Left lobe of liver (tissue), 2 donors: ENCODE results near the gene ACOX1. TPM values are rescaled to one million over a fixed set of nuclear protein-coding genes. Genes with fewer than 3 reads are reported as not detected.
A peak's percentile ranks its signal among the peaks of the same experiment; 100 is the strongest.

ENCODE experiments used
- ATAC-seq: fragments of 200-7000 bp; cut with Tn5 transposase; one replicate; pipeline ENCODE4 v1.9.1; 2020; ENCODE audit warnings: mild to moderate bottlenecking, moderate library complexity
- DNase-seq: peaks from one replicate; pipeline ENCODE4 v3.0.0-alpha.2; 2020; ENCODE audit warnings: low spot score
- total RNA-seq: library from RNA; stranded (reverse); gene quantifications from one replicate; pipeline ENCODE4 v1.2.1, GENCODE V29; 2021
- donor health status: DM: no; HTN: no; CAD: no; lungs with moderate emphysema.
- donor health status: DM: no; HTN: yes; CAD: no.

Gene ACOX1
- total RNA-seq, 1 donor from 2014 or later = 199 TPM

DNA sequence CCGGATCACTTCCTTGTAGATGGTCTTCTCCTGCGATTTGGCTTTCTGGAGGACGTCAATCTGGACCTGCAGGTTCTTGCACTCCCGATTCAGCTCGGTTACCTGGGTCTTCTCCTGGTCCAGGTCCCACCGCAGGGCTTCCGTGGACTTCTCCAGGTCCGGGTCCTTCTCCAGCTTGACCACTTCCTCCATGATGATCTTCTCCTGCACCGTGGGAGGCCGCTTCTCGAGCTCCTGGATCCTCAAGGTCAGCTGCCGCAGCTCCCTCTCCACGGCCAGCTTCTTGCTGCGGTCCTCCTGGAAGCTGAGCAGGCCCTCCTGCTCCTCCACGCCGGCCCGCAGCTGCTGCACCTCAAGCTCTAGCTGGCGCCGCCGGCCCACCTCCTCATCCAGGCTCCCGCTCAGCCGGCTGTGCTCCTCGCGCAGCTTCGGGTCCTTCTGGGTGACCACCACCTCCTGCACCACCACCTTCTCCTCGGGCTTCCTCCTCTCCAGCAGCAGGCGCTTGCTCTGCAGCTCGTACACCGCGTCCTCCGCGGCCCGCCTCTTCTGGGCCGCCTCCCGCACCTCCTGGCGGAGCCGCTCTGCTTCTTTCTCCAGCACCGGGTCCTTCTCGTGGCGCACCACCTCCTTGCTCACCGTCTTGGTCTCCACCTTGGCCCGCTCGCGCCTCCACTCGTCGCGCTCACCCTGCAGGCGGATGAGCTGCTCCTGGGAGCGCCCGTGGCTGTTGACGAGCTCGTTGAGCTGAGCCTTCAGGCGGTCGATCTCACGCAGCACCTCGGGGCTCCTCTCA, 29.9 kb upstream of the ACOX1 start:
- ATAC-seq (no peak), DNase-seq (no peak)

DNA sequence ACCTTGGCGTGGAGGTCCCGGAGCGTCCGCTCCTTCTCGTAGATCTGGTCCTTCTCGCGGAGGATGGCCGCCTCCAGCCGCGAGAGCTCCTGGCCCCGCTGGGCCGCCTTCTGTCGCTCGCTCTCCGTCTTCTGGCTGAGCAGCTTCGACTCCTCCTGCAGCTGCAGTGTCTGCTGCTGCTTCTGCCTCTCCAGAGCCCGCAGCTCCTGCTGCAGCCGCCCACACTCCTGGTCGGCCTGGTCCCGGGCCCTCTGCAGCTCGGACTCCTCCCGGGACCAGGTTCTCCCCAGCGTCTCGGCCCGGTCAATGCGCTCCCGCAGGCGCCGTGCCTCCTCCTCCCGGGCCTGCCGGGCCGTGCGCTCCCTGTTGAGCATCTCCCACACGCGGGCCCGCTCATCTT, 29.2 kb upstream of the ACOX1 start:
- DNase-seq (no peak), ATAC-seq (no peak)

DNA sequence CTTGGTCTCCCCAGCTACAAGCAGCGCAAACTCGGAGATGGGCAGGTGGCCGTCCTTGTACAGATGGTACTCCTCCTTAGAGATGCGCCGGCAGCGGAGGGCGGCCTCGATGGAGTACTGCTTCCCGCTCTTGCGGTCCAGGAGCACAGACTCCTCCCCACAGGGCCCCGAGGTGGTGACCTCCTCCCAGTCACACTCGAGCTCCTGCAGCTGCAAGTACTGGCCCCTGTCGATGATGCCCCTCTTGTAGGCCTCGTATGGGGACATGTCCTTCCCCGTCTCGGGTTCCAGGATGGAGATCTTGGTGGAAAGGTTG, 28.8 kb upstream of the ACOX1 start:
- no peak for DNase-seq
- no peak for ATAC-seq

DNA sequence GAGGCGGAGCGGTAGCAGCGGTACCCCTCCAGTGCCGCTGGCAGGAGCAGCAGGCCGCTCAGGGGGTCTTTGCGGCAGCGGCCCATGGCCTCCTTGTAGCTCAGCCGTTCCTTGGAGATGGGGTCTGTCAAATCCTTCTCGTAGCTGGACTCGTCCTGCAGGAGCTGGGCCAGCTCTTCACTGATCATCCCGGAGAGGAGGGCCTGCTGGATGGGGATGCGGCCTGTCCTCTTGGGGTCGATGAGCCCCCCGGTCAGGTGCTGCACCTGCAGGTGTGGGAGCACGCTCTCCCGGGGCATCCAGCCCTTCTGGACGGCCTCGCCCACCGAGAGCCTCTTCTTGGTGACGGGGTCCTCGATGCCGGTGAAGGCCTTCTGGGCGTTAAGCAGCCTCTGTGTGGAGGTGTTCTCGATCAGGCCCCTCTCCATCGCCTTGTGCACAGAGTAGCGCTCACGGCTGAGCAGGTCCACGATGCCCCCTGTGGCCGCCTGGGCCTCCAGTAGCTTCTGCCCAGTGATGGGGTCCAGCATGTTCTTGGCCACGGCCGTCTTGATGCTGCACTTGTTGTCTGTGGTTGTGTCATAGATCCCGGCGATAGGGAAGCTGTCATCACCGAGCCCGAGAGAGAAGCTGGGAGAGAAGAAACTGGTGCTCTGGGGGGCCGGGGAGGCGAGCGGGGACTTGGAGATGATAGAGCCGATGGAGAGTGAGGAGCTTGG, 28.3 kb upstream of the ACOX1 start:
- no peak for DNase-seq
- no peak for ATAC-seq

DNA sequence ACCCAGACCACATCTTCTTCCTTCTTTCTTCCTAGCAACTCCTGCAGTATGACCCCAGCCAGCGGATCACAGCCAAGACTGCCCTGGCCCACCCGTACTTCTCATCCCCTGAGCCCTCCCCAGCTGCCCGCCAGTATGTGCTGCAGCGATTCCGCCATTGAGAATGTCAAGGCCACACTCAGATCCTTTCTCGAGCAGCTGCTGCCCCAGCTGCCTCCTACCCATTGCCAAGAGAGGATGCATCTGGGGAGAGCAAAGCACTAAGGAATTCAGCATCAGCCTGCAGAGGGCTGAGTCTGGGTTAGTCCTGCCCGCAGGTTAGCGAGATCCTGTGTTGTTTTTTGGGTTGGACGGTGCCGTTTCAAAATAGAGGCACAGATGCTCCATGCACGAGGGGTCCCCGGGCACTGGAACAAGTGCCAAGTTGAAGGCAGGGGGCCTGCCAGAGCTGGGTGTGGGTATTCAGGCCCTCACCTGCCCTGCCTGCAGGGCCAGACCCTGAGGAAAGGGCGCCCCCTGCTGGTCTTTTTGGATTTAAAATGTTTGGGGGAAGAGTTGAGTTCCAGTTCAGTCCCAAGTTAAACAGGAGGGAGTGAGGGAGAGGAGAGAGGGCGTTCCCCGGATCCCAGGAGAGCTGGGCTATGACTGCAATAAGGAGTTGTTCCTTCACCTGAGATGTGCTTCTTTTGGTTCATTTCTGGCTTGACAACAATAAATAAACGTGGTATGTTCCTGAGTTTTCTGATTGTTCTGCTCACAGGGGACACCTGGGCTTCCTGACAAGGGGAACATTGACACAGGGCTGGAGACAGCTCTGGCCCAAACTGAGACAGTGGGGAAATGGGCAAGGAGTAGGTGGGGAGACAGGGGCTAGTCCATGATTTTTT, 26.5 kb upstream of the ACOX1 start:
- peak; percentile 83 for DNase-seq
- peak; percentile 67 for ATAC-seq

DNA sequence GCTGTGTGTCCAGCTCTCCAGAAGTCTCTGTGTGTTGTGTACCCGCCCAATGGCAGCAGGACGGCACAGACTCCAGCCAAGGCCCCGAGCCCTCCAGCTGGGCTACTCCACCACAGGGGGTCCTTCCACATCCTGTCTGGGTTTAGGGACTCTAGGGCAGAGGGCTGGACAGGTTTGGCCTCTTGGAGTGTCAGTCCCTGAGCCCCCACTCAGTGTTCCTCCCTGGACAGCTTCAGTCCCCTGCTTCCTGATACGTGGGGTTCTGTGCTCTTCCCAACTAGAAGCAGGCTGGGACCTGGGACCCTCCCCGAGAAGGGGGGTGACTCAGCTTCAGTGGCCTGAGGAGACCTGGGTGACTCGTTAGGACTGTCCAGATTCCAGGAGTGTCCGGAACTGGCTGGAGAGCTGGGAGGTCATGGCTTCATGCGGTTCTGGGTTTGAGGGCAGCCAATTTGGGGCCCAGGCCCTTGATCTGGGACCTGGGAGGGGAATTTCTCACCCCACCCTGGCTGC, 25.8 kb upstream of the ACOX1 start:
- DNase-seq (no peak), ATAC-seq (no peak)

DNA sequence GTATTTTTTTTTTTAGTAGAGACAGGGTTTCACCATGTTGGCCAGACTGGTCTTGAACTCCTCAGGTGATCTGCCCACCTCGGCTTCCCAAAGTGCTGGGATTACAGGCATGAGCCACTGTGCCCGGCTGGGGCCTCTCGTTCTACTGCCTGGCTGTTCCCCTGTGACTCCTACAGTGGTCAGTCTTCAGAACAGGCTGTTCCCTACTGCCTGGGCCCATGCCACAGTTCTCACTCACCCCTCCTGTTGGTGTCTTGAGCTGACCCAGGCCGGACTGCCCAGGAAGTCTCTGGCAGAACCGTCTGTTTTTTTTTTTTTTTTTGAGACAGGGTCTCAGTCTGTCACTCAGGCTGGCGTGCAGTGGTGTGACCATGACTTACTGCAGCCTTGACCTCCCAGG, 24.9 kb upstream of the ACOX1 start:
- DNase-seq (no peak), ATAC-seq (peak; percentile 7)

DNA sequence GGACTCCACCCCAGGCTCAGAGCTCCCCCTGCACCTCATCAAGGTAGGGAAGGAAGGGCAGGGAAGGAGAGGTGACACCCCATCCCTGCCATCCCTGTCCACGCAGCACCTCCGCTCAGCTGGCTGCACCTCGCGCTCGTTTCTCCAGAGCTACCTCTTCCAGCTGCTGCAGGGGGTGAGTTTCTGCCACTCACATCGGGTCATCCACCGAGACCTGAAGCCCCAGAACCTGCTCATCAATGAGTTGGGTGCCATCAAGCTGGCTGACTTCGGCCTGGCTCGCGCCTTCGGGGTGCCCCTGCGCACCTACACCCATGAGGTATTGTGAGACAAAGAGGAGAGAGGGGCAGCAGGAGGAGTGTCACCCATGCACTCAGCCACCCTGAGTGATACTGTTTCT, 23.1 kb upstream of the ACOX1 start:
- ATAC-seq (no peak), DNase-seq (no peak)

DNA sequence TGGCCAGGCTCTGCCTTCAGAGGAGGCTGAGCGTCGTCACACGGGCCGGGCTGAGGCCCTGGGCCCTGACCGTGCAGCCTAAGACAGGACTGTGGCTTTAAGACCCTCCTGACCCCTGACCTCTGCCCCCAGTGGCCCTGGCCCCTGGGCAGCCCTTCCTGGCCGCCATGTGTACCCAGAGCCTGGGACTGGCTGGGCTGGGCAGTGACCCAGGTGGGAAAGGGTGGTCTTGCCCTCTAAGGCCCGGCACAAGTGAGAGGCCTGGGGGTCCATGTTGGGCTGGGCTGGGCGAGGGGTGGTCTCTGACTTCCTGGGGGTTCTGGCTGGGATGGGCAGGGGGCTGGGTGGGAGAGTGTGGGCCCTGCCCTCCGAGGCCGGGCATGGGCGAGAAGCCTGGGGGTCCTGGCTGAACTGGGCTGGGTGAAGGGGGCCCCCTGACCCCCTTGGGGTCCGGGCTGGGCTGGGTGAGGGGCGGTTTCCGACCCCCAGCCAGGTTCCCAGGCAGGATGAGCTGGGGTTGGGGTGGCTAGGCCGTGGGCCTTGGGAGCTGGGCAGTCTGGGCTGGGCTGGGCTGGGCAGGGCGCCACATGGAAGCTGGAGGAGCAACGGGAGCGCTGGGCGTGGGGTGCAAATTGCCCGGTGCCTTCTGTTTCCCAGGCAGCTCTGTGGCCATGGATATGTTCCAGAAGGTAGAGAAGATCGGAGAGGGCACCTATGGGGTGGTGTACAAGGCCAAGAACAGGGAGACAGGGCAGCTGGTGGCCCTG, 22.0 kb upstream of the ACOX1 start, which contains the start of gene CDK3:
Gene CDK3 (plus strand): TSS at position 101 of the 767 bp plus-strand sequence. CDS start 571 bp downstream, at position 672.
- ATAC-seq = no peak
- DNase-seq = no peak

DNA sequence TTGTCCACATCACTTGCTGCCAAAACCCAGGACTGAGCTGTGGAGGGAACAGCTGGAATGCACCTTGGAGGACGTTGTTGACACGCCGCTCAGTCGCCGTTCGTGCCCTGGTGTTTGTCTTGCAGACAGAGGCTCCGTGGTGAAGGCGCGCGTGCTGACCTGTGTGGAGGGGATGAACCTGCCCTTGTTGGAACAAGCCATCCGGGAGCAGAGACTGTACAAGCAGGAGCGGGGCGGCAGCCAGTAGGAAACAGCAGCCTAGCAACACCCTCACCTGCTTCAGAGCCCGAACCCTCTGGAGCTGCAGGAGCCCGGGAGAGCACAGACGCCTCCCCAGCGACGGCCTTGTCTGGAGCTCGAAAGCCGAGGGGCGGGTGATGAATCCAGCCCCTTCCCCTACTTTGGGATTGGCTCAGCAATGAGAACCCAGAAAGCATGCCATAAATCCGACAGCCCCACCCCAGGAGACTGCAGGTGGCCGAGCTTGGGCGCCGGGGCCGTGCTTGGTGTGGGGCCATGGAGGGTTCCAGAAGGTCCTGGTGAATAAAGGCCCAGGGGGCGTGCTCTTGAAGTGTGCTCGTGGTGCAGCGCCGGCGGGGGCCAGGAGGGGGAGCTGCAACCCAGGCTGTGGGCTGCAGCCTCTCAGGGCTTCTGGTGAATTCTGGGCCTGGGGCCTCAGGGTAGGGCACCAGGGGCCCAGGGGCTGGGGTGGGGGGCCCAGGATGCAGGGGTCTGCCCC, 21.2 kb upstream of the ACOX1 start:
- peak; percentile 42 for ATAC-seq
- peak; percentile 75 for DNase-seq

DNA sequence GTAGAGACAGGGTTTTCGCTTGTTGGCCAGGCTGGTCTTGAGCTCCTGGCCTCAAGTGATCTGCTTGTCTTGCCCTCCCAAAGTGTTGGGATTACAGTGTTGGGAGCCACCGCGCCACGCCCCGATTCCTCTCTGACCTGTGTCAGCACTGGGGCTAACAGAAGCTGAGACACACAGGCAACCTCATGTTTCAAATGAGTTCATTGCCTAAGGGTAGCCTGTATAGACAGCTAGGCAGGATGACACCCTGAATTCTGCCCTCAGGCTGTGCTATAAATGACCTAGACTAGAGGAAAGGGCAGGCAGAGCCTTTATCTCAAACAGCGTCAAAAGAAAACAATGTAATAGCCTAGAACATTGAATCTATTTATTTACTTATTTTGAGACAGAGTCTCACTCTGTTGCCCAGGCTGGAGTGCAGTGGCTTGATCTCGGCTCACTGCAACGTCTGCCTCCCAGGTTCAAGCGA, 19.4 kb upstream of the ACOX1 start:
- ATAC-seq (peak; percentile 35), DNase-seq (no peak)

DNA sequence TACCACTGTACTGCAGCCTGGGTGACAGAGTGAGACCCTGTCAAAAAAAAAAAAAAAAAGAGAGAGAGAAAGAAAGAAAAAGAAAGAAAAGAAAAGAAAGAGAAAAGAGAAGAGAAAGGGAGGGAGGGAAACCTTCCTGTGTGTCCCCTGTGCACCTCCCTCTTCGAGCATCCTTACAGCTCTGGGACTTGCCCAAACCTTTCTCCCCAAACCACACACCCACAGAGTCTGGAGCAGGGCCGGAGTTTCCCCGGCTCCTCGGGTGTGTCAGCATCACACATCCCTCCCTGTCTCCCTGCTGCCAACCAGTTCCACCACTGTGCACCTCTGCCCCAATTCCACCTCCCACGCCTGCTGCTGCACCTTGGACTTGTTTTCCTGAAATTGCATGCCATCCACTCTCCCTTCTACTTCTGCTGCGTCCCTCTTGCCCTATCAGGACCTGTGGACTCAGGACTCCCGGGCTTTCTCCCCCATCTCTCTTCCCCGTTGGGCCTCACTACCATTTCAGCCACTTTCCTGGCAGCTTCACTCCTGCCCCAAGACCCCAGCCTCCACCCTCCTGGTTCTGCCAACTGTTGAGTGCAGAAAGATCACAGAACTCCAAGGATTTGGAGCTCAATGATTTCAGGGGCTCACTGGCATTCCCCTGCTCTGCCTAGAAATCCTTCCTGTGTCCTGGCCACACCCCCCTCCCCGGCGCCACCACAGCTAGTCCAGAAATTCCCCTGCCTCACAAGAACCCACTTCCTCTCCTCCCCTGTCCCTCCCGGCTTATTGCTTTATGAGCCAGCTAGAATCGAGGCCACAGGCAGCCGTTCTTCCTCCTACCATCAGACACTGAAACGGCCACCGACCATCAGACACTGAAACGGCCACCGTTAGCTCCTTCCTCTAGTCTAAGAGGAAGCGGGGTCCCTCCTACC, 18.0 kb upstream of the ACOX1 start:
- DNase-seq (peak; percentile 89), ATAC-seq (peak; percentile 62)

DNA sequence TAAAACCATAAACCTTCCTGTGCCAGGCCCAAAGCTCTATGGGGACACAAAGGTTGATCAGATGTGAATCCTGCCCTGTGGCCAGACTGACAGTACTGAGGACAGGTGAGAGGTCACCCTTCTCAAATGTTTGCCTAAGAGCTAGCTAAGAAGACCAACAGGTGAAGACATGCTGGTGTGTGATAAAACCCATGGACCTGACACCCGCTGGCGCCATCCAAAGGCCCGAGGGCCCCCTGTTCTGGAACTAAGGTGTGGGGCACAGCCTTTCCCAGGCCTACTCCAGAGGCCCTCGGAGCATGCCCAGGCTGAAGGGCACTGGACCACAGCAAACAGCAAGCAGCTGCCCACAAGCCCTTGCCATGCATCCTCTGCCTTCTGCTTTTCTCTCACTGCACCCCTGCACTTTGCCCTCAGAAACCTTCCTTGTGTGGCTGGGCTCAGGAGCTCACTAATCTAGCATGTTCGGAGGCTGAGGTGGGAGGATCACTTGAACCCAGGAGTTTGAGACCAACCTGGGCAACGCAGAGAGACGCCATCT, 16.5 kb upstream of the ACOX1 start:
- DNase-seq = peak; percentile 70
- peak; percentile 45 for ATAC-seq

DNA sequence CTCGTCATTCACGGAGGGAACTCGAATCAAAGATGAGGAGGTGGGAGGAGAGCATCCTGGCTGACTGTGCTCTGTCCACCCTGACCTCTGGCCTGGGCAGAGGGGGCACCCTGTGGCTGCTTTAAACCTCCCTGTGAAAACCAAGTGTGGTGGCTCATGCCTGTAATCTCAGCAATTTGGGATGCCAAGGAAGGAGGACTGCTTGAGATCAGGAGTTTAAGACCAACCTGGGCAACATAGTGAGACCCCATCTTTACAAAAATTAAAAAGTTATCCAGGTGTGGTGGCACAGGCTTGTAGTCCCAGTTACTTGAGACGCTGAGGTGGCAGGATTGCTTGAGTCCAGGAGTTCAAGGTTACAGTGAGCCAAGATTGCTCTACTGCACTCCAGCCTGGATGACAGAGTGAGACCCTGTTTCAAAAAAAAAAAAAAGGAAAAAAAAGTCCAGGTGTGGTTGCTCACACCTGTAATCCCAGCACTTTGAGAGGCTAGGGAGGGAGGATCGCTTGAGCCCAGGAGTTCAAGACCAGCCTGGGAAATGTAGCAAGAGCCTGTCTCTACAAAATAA, 15.9 kb upstream of the ACOX1 start:
- DNase-seq = no peak
- ATAC-seq = no peak

DNA sequence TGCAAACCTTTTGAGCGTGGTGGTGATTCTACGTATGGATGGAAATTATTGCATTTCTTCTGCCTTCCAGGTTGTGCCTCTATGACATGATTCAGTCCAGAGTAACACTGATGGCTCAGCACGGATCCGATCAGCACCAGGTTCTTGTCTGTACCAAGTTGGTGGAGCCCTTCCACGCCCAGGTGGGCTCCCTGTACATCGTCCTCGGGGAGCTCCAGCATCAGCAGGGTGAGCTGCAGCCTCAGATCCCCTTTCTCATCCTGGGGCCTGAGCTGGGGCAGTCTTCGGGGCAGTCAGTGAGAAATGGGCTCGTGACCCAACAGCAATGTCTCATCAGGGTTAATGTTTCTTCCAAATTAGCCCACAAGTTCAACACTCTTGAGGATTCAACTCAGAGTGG, 12.4 kb upstream of the ACOX1 start:
- no peak for DNase-seq
- no peak for ATAC-seq

DNA sequence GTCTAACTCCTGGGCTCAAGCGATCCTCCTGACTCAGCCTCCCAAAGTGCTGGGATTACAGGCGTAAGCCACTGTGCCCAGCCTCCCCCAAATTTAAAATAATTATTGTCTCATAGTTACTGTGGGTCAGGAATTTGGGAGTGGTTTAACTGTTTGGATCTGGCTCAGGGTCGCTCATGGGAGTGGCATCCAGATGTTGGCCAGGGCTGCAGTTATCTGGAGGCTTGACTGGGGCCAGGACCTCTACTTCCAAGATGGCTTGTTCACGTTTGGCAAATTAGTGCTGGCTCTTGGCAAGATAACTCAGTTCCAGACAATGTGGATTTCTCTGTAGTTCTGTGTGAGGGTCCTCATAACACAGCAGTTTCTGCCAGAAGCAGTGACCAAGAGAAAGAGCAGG, 8.1 kb upstream of the ACOX1 start:
- ATAC-seq (no peak), DNase-seq (no peak)

DNA sequence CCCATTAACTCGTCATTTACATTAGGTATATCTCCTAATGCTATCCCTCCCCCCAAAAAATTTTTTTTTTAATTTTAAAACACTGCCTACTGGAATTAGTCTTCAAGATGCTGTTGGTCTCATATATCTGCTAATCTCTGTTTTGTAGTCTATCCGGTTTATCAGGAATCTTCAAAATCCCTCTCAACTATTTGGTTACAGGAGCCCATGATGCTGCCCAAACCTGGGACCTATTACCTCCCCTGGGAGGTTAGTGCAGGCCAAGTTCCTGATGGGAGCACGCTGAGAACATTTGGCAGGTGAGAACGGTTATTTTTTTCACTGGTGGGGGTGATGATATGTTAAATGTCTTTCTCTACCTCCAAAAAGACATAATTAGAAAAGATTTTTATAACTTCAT, 7.0 kb upstream of the ACOX1 start:
- no peak for ATAC-seq
- DNase-seq = no peak
